Forelimb muscle (tissue), 1 donor: ENCODE results near the gene KLHL42. TPM values are rescaled to one million over a fixed set of nuclear protein-coding genes. Genes with fewer than 3 reads are reported as not detected.
"Not testable (repeated sequence)": the region's sequence is repeated elsewhere in the genome, so short reads cannot be mapped to it uniquely, and the experiment has no call there.

Experiments
- DNase-seq: peaks from one replicate; pipeline ENCODE4 v3.0.0-alpha.2; 2013; ENCODE audit warnings: low read depth
- polyA plus RNA-seq: library from polyadenylated mRNA; unstranded; fragments of 120-200 nt; gene quantifications from one replicate; pipeline ENCODE4 v1.2.1, GENCODE V29; 2013; ENCODE audit not compliant: insufficient read length

The KLHL42 gene
- polyA plus RNA-seq, 1 donor, result 14.5 TPM

GRCh38 chr12:27817766-27818165 is 37.7 kb downstream of the KLHL42 start:
- DNase-seq, result no peak

- no peak for DNase-seq
These were observed 38.4 kb downstream of the KLHL42 start for GRCh38 chr12:27818401-27818918.

GRCh38 chr12:27820564-27820963 is 40.5 kb downstream of the KLHL42 start:
- DNase-seq, result no peak

- peak; percentile 62 for DNase-seq
These were observed 41.4 kb downstream of the KLHL42 start for GRCh38 chr12:27821259-27821973.

- DNase-seq, result no peak
These were observed 42.2 kb downstream of the KLHL42 start for GRCh38 chr12:27822076-27822712.

- DNase-seq, result no peak
These were observed 43.0 kb downstream of the KLHL42 start for GRCh38 chr12:27823038-27823437.

- no peak for DNase-seq
These were observed 44.3 kb downstream of the KLHL42 start for GRCh38 chr12:27824126-27824842.

- DNase-seq, result no peak
These were observed 46.0 kb downstream of the KLHL42 start for GRCh38 chr12:27826076-27826475.

GRCh38 chr12:27828196-27828595 is 48.2 kb downstream of the KLHL42 start:
- no peak for DNase-seq

- DNase-seq, result no peak
These were observed 58.6 kb downstream of the KLHL42 start for GRCh38 chr12:27838543-27839185.

GRCh38 chr12:27840229-27840999 is 60.4 kb downstream of the KLHL42 start:
- DNase-seq, result no peak

- no peak for DNase-seq
These were observed 61.4 kb downstream of the KLHL42 start for GRCh38 chr12:27841392-27841882.

GRCh38 chr12:27843714-27844245 is 63.7 kb downstream of the KLHL42 start:
- DNase-seq, result no peak

GRCh38 chr12:27844366-27845090 is 64.5 kb downstream of the KLHL42 start:
- DNase-seq, result no peak

- DNase-seq, result no peak
These were observed 65.2 kb downstream of the KLHL42 start for GRCh38 chr12:27845187-27845586.

GRCh38 chr12:27845706-27846105 is 65.7 kb downstream of the KLHL42 start:
- not testable (repeated sequence) for DNase-seq

GRCh38 chr12:27847293-27847692 is 67.3 kb downstream of the KLHL42 start:
- not testable (repeated sequence) for DNase-seq

GRCh38 chr12:27851311-27851710 is 71.3 kb downstream of the KLHL42 start:
- DNase-seq, result no peak

GRCh38 chr12:27852117-27852516 is 72.1 kb downstream of the KLHL42 start:
- DNase-seq, result no peak
